OCI-LY3 (cell line): ENCODE data around the gene TMEM63B.

Experiments
- H2AFZ ChIP-seq: fragments of 200-600, 300-600 bp; shearing (Covaris generic); 2 replicates; pipeline ENCODE4 v1.6.0; 2014; ENCODE audit warnings: antibody characterized with exemption, low read depth, low read length
- H3K27ac ChIP-seq: fragments of 200-600, 300-600 bp; sonication (generic); 2 replicates; pipeline ENCODE4 v1.5.1; 2014; ENCODE audit warnings: mild to moderate bottlenecking, low read length, moderate library complexity, mixed read lengths
- H3K27me3 ChIP-seq: fragments of 200-600, 300-600 bp; sonication (generic); 2 replicates; pipeline ENCODE4 v1.6.1; 2014; ENCODE audit warnings: low read depth, low read length, mixed read lengths
- H3K36me3 ChIP-seq: fragments of 200-600, 300-600 bp; sonication (generic); replicated peaks from 2 replicates; pipeline ENCODE3; 2014; ENCODE audit warnings: low read depth, low read length, mixed read lengths
- H3K4me1 ChIP-seq: fragments of 300-600, 200-600 bp; sonication (generic); 2 replicates; pipeline ENCODE4 v1.6.1; 2014; ENCODE audit warnings: low read length, mixed read lengths
- H3K4me2 ChIP-seq: fragments of 200-600, 300-600 bp; sonication (generic); 2 replicates; pipeline ENCODE4 v1.6.1; 2014; ENCODE audit warnings: low read length, mixed read lengths
- H3K4me3 ChIP-seq: fragments of 300-600, 200-600 bp; sonication (generic); 2 replicates; pipeline ENCODE4 v1.5.1; 2014; ENCODE audit warnings: antibody characterized with exemption, mild to moderate bottlenecking, low read length, moderate library complexity
- H3K79me2 ChIP-seq: fragments of 300-600, 200-600 bp; shearing (Covaris generic); 2 replicates; pipeline ENCODE4 v1.6.1; 2014; ENCODE audit warnings: mild to moderate bottlenecking, low read length, mixed read lengths
- H3K9ac ChIP-seq: fragments of 300-600, 200-600 bp; shearing (Covaris generic); 2 replicates; pipeline ENCODE4 v1.6.0; 2014; ENCODE audit warnings: mild to moderate bottlenecking, low read length, moderate library complexity
- H3K9me3 ChIP-seq: fragments of 200-600, 300-600 bp; shearing (Covaris generic); 2 replicates; pipeline ENCODE4 v1.6.1; 2014; ENCODE audit warnings: low read length, mixed read lengths; ENCODE audit not compliant: insufficient read depth
- H4K20me1 ChIP-seq: fragments of 200-600, 300-600 bp; sonication (generic); 2 replicates; pipeline ENCODE4 v1.6.1; 2016; ENCODE audit warnings: low read length, mixed read lengths; ENCODE audit not compliant: insufficient read depth
- EZH2phosphoT487 ChIP-seq: fragments of 200-600 bp; shearing (Covaris generic); IDR thresholded peaks from 2 replicates; pipeline ENCODE4 v1.6.1; 2018; ENCODE audit warnings: antibody characterized with exemption, mixed run types, low read depth
- TF ChIP-seq, protein P1 (sequence below): fragments of 200-600, 300-600 bp; sonication (generic); IDR thresholded peaks from 2 replicates; pipeline ENCODE4 v1.5.1; 2014; ENCODE audit warnings: antibody characterized with exemption, low read length, low read depth

Gene TMEM63B

DNA sequence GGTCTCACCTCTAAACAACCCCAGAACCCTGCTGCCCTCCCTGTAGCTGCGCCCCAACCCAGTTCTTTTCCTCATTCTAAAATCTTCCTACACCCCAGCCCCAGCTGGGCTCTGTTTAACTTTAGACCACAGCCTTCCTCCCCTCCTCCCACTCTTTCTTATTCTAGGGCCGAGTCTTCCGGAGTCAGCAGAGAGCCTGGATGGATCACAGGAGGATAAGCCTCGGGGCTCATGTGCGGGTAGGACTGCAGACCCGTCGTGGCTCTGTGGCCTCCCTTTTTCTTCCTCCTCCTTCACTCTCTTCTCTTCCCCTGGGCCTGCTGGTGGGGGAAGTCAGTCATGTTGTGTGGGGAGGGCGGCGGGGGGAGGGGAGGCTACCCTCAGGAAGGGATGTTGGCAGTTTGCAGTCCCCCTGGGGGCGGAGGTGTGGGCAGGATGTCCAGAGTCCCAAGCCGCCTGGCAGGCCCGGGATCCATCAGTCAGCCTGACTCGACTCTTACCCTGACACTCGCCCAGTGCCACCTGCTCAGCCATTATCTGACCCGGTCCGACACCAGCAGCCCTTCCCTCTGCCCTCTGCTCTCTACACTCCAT lies 39.3 kb downstream of the TMEM63B start:
- no peak for TF ChIP-seq EZH2phosphoT487
- TF ChIP-seq, protein P1, sequence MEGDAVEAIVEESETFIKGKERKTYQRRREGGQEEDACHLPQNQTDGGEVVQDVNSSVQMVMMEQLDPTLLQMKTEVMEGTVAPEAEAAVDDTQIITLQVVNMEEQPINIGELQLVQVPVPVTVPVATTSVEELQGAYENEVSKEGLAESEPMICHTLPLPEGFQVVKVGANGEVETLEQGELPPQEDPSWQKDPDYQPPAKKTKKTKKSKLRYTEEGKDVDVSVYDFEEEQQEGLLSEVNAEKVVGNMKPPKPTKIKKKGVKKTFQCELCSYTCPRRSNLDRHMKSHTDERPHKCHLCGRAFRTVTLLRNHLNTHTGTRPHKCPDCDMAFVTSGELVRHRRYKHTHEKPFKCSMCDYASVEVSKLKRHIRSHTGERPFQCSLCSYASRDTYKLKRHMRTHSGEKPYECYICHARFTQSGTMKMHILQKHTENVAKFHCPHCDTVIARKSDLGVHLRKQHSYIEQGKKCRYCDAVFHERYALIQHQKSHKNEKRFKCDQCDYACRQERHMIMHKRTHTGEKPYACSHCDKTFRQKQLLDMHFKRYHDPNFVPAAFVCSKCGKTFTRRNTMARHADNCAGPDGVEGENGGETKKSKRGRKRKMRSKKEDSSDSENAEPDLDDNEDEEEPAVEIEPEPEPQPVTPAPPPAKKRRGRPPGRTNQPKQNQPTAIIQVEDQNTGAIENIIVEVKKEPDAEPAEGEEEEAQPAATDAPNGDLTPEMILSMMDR = no peak
- no peak overlapping the region for H3K4me2 ChIP-seq
- H3K9me3 ChIP-seq = no peaks in the 10 kb centered on the region
- peaks cover 58% of the 10 kb centered on the region for H3K27me3 ChIP-seq
- no peaks in the 10 kb centered on the region for H4K20me1 ChIP-seq
- H3K4me3 ChIP-seq = no peak overlapping the region
- 0 out of 2 replicates have a peak overlapping the region, but pooled peaks have one; percentile 34 for H2AFZ ChIP-seq
- H3K36me3 ChIP-seq = no peaks in the 10 kb centered on the region
- H3K27ac ChIP-seq = no peak overlapping the region
- no peak overlapping the region for H3K9ac ChIP-seq
- no peaks in the 10 kb centered on the region for H3K79me2 ChIP-seq
- H3K4me1 ChIP-seq = peaks cover 5% of the 10 kb centered on the region

DNA sequence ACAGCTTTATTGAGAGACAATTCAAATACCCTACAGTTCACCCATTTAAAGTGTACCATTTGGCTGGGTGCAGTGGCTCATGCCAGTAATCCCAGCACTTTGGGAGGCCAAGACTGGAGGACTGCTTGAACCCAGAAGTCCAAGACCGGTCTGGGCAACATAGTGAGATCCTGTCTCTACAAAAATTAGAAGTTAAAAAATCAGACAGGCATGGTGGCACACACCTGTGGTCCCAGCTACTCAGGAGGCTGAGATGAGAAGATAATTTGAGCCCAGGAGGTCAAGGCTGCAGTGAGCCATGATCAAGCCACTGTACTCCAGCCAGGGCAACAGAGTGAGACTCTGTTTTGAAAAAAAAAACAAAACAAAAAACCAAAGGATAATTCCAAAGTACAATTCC lies 40.2 kb downstream of the TMEM63B start:
- Histone ChIP-seq H3K4me2 (no peak overlapping the region), H3K4me3 (no peak overlapping the region), H3K79me2 (no peaks in the 10 kb centered on the region), H3K4me1 (peaks cover 14% of the 10 kb centered on the region), H3K36me3 (no peaks in the 10 kb centered on the region), H3K27ac (no peak overlapping the region), H3K9ac (no peak overlapping the region), H2AFZ (no peak overlapping the region), H4K20me1 (no peaks in the 10 kb centered on the region), H3K27me3 (peaks cover 49% of the 10 kb centered on the region), H3K9me3 (no peaks in the 10 kb centered on the region)
- TF ChIP-seq EZH2phosphoT487 = no peak

DNA sequence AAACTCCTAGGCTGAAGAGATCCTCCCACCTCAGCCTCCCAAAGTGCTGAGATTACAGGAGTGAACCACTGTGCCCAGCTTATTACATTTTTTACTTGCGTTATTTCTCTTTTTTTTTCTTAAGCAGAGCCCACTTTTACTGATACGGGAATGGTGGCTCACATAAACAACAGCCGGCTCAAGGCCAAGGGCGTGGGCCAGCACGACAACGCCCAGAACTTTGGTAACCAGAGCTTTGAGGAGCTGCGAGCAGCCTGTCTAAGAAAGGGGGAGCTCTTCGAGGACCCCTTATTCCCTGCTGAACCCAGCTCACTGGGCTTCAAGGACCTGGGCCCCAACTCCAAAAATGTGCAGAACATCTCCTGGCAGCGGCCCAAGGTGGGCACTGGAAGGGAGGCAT lies 41.8 kb downstream of the TMEM63B start:
- Histone ChIP-seq H3K27me3 (peaks cover 34% of the 10 kb centered on the region), H3K4me1 (peaks cover 23% of the 10 kb centered on the region), H2AFZ (no peak overlapping the region), H3K4me2 (no peak overlapping the region), H3K36me3 (no peaks in the 10 kb centered on the region), H3K27ac (no peak overlapping the region), H4K20me1 (no peaks in the 10 kb centered on the region), H3K79me2 (no peaks in the 10 kb centered on the region), H3K4me3 (no peak overlapping the region), H3K9me3 (no peaks in the 10 kb centered on the region), H3K9ac (no peak overlapping the region)
- TF ChIP-seq, protein P1 = no peak
- no peak for TF ChIP-seq EZH2phosphoT487

DNA sequence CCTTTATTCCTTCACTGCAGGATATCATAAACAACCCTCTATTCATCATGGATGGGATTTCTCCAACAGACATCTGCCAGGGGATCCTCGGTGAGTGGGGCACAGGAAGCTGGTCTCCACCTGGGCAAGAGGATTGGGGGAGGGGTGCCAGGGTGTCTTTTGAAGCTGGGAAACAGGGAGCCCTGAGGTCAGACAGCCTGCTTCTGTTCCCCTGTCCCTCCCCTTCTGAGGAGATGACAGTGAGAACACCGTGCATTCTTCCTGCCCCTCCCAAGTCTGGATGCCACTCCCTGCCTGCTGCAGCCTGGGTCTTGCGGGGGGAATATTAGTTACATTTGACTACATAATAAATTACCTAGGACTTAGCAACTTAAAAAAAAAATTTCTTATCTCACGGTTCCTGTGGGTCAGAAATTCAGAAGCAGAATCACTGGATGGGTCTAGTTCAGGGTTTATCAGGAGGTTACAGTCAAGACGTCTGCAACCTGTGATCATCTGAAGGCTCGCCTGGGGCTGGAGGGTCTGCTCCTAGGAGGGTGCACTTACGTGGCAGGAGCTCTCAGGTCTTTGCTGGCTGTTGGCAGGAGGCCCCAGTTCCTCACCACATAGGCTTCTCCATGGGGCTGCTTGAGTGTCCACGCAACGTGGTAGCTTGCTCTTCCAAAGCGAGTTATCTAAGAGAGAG lies 42.7 kb downstream of the TMEM63B start:
- H4K20me1 ChIP-seq = no peaks in the 10 kb centered on the region
- H3K79me2 ChIP-seq = no peaks in the 10 kb centered on the region
- H3K27ac ChIP-seq = no peak overlapping the region
- H3K4me3 ChIP-seq = no peak overlapping the region
- H3K4me2 ChIP-seq = no peak overlapping the region
- H3K4me1 ChIP-seq = peaks cover 32% of the 10 kb centered on the region
- no peak overlapping the region for H2AFZ ChIP-seq
- H3K9me3 ChIP-seq = no peaks in the 10 kb centered on the region
- peaks cover 30% of the 10 kb centered on the region for H3K27me3 ChIP-seq
- no peaks in the 10 kb centered on the region for H3K36me3 ChIP-seq
- no peak overlapping the region for H3K9ac ChIP-seq
- no peak for TF ChIP-seq EZH2phosphoT487
- TF ChIP-seq, protein P1 = no peak
